ENCODE data around the gene SORCS3.

The SORCS3 gene

DNA sequence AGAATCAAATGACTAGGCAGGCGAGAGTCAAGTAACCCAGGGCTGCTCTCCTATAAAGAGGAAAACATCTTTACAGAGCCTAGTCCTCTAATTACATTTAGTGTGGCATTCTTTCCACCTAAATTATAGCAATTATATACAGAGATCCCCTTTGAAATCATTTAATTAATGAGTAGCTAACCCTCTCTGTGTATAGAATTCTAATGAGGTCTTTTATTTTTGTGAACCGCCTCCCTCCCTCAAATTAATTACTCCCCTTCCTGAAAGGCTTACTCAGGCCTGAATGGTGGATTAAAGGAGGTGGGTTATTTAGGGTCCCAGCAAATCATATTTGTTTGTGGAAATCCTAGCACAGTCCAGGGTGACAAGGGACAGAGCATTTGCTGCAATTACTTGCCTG lies 551.8 kb downstream of the SORCS3 start:
- Histone ChIP-seq H3K4me2 (ENCODE audit: insufficient read depth, low read length) (no peak overlapping the region), H3K27ac (ENCODE audit: low read length) (no peak overlapping the region), H3K79me2 (ENCODE audit: insufficient read depth, low read length) (no peaks in the 10 kb centered on the region), H3K36me3 (ENCODE audit: insufficient read depth, low read length) (no peaks in the 10 kb centered on the region), H4K20me1 (ENCODE audit: insufficient read depth, low read length) (no peaks in the 10 kb centered on the region), H3K4me1 (ENCODE audit: insufficient read depth, low read length) (no peaks in the 10 kb centered on the region), H2AFZ (ENCODE audit: low read depth, low read length) (no peak overlapping the region), H3K9me3 (ENCODE audit: insufficient read depth, low read length, severe bottlenecking) (no peaks in the 10 kb centered on the region), H3K4me3 (ENCODE audit: low read depth in 1 of 2, low read length in 2 of 2) (no peak overlapping the region), H3K27me3 (ENCODE audit: insufficient read depth, low read length, poor library complexity) (no peaks in the 10 kb centered on the region), H3K9ac (ENCODE audit: low read depth, low read length) (no peak overlapping the region)
- ATAC-seq (ENCODE audit: insufficient read depth, low read depth) (no peak), DNase-seq (no peak)
- no peak for TF ChIP-seq EZH2 (IDR thresholded peaks at IDR 0.05; ENCODE audit: borderline replicate concordance, low read depth, low read length, severe bottlenecking)
- TF ChIP-seq, protein P1, sequence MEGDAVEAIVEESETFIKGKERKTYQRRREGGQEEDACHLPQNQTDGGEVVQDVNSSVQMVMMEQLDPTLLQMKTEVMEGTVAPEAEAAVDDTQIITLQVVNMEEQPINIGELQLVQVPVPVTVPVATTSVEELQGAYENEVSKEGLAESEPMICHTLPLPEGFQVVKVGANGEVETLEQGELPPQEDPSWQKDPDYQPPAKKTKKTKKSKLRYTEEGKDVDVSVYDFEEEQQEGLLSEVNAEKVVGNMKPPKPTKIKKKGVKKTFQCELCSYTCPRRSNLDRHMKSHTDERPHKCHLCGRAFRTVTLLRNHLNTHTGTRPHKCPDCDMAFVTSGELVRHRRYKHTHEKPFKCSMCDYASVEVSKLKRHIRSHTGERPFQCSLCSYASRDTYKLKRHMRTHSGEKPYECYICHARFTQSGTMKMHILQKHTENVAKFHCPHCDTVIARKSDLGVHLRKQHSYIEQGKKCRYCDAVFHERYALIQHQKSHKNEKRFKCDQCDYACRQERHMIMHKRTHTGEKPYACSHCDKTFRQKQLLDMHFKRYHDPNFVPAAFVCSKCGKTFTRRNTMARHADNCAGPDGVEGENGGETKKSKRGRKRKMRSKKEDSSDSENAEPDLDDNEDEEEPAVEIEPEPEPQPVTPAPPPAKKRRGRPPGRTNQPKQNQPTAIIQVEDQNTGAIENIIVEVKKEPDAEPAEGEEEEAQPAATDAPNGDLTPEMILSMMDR (IDR thresholded peaks at IDR 0.05; ENCODE audit: borderline replicate concordance, extremely low read depth, low read length, poor library complexity, severe bottlenecking): no peak

DNA sequence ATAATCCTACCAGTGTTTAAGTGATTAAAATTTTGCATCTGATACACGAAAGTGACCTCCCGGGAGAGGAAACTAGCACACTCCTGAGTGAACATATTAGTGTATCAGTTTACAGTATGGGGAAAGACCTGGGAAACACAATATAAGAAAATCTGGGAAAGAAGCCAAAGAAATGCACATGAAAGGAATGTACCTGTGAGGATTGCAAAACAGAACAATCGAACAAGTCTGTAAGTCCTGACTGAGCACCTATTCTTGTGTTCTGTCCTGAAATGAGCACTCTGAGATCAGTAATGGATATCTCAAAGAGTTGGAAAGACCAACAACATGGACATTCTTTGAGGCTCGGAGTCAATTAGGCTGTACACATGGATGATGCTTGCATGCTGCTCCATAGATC lies 554.7 kb downstream of the SORCS3 start:
- Histone ChIP-seq H3K9ac (ENCODE audit: low read depth, low read length) (no peak overlapping the region), H4K20me1 (ENCODE audit: insufficient read depth, low read length) (no peaks in the 10 kb centered on the region), H3K36me3 (ENCODE audit: insufficient read depth, low read length) (no peaks in the 10 kb centered on the region), H3K4me3 (ENCODE audit: low read depth in 1 of 2, low read length in 2 of 2) (no peak overlapping the region), H2AFZ (ENCODE audit: low read depth, low read length) (no peak overlapping the region), H3K27ac (ENCODE audit: low read length) (no peak overlapping the region), H3K9me3 (ENCODE audit: insufficient read depth, low read length, severe bottlenecking) (no peaks in the 10 kb centered on the region), H3K27me3 (ENCODE audit: insufficient read depth, low read length, poor library complexity) (no peaks in the 10 kb centered on the region), H3K4me2 (ENCODE audit: insufficient read depth, low read length) (no peak overlapping the region), H3K79me2 (ENCODE audit: insufficient read depth, low read length) (no peaks in the 10 kb centered on the region), H3K4me1 (ENCODE audit: insufficient read depth, low read length) (no peaks in the 10 kb centered on the region)
- no peak for DNase-seq
- ATAC-seq (ENCODE audit: insufficient read depth, low read depth): no peak
- TF ChIP-seq, protein P1 (IDR thresholded peaks at IDR 0.05; ENCODE audit: borderline replicate concordance, extremely low read depth, low read length, poor library complexity, severe bottlenecking): no peak
- no peak for TF ChIP-seq EZH2 (IDR thresholded peaks at IDR 0.05; ENCODE audit: borderline replicate concordance, low read depth, low read length, severe bottlenecking)

DNA sequence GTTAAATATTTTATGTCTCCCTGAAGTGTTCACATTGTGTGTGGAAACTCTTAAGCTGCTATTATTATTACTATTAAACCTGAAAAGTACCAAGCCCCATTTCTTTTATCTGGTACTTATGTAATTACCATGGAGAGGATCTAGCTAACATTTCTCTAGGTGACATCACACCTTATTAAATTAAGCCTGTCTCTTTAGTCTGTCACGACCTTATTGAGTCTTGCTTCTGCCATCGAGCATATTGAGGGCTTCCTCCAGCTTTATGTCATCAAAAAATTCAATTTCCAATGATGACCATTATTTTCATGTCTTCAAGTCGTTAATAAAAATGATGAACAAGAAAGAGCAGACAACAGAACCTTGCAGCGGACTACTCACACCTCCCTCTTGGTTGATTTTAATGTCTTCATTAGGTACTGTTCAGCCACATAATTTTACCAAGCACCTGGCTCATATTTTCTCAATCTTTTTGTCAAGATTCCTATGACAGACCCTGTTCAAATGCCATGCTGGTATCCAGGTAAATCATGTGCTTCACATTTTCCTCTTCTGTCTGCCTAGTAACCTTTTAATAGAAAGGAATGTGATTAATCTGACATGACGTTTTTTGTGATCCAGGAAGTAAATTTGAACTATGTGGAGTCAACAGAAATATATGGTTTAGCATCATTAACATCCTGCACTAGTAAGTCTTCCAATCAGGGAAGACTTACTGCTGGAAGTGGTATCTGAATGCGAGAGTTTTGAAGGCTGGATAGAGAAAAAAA lies 556.7 kb downstream of the SORCS3 start:
- no peak for DNase-seq
- Histone ChIP-seq H3K27me3 (ENCODE audit: insufficient read depth, low read length, poor library complexity) (no peaks in the 10 kb centered on the region), H3K4me2 (ENCODE audit: insufficient read depth, low read length) (no peak overlapping the region), H2AFZ (ENCODE audit: low read depth, low read length) (no peak overlapping the region), H3K9me3 (ENCODE audit: insufficient read depth, low read length, severe bottlenecking) (no peaks in the 10 kb centered on the region), H3K9ac (ENCODE audit: low read depth, low read length) (no peak overlapping the region), H4K20me1 (ENCODE audit: insufficient read depth, low read length) (no peaks in the 10 kb centered on the region), H3K36me3 (ENCODE audit: insufficient read depth, low read length) (no peaks in the 10 kb centered on the region), H3K79me2 (ENCODE audit: insufficient read depth, low read length) (no peaks in the 10 kb centered on the region), H3K4me3 (ENCODE audit: low read depth in 1 of 2, low read length in 2 of 2) (no peak overlapping the region), H3K4me1 (ENCODE audit: insufficient read depth, low read length) (no peaks in the 10 kb centered on the region), H3K27ac (ENCODE audit: low read length) (no peak overlapping the region)
- TF ChIP-seq EZH2 (IDR thresholded peaks at IDR 0.05; ENCODE audit: borderline replicate concordance, low read depth, low read length, severe bottlenecking): no peak
- TF ChIP-seq, protein P1 (IDR thresholded peaks at IDR 0.05; ENCODE audit: borderline replicate concordance, extremely low read depth, low read length, poor library complexity, severe bottlenecking): no peak
- no peak for ATAC-seq (ENCODE audit: insufficient read depth, low read depth)
